H1 (cell line): ENCODE data around the gene HIBCH. TPM values are rescaled to one million over a fixed set of nuclear protein-coding genes. Genes with fewer than 3 reads are reported as not detected.

Source experiments
- CTCF ChIA-PET: fragments of 300-600 bp; sonication (Branson Sonifier 250); formaldehyde crosslinking; loops from one replicate; lab custom pipeline; 2021; ENCODE audit not compliant: partially characterized antibody; lab: Charles Lee
- POLR2A ChIA-PET: fragments of 300-600 bp; sonication (Branson Sonifier 250); formaldehyde crosslinking; loops from one replicate; lab custom pipeline; 2021; ENCODE audit warnings: inconsistent platforms; ENCODE audit not compliant: partially characterized antibody; lab: Charles Lee
- DNase-seq, 2 experiments: peaks; one replicate each; pipeline versions ENCODE4 v3.0.0 to v3.0.0-alpha.2; 2010 to 2022; ENCODE audit warnings: low spot score in 2 of 2, low read depth in 1 of 2, mixed read lengths in 1 of 2
- FAIRE-seq: peaks from 2 replicates; lab custom pipeline; 2011; peaks lifted over from hg19 to GRCh38; lab: Jason Lieb, UNC
- H2AFZ ChIP-seq: 2 replicates; pipeline ENCODE4 v1.8.1; 2012; ENCODE audit warnings: low read length, inconsistent platforms
- H2AK5ac ChIP-seq: 2 replicates; pipeline ENCODE4 v1.6.1; 2013; ENCODE audit warnings: low read depth, low read length
- H2BK120ac ChIP-seq: replicated peaks from 2 replicates; pipeline ENCODE3; 2013; ENCODE audit warnings: low read depth, low read length, inconsistent platforms
- H2BK12ac ChIP-seq: 2 replicates; pipeline ENCODE4 v1.6.1; 2013; ENCODE audit warnings: low read depth, low read length
- H2BK15ac ChIP-seq: 2 replicates; pipeline ENCODE4 v1.6.1; 2013; ENCODE audit warnings: low read length
- H2BK20ac ChIP-seq: 2 replicates; pipeline ENCODE4 v1.6.1; 2013; ENCODE audit warnings: low read length
- H2BK5ac ChIP-seq: 2 replicates; pipeline ENCODE4 v1.6.1; 2013; ENCODE audit warnings: low read depth, low read length
- H3K14ac ChIP-seq: 2 replicates; pipeline ENCODE4 v1.6.1; 2013; ENCODE audit warnings: inconsistent platforms; ENCODE audit not compliant: insufficient read length
- H3K18ac ChIP-seq: 2 replicates; pipeline ENCODE4 v1.6.1; 2013; ENCODE audit warnings: low read length; ENCODE audit errors: extremely low read depth
- H3K23ac ChIP-seq: 2 replicates; pipeline ENCODE4 v1.6.1; 2013; ENCODE audit warnings: inconsistent platforms; ENCODE audit not compliant: insufficient read length
- H3K23me2 ChIP-seq: 2 replicates; pipeline ENCODE4 v1.6.1; 2013; ENCODE audit warnings: low read depth, low read length
- H3K27ac ChIP-seq: 2 replicates; pipeline ENCODE4 v1.6.1; 2011; ENCODE audit warnings: low read depth, low read length, inconsistent platforms
- H3K27me3 ChIP-seq, 4 experiments: replicated peaks in 1 of 4; 1 replicate in 1 of 4; 2 replicates in 3 of 4; pipeline versions ENCODE4 v1.6.1 to v1.8.1; 2011 to 2013; ENCODE audit warnings: low read length in 3 of 4, mild to moderate bottlenecking in 3 of 4, inconsistent platforms in 2 of 4, mixed read lengths in 2 of 4, moderate library complexity in 1 of 4; ENCODE audit not compliant: control insufficient read depth in 3 of 4, insufficient read depth in 3 of 4; ENCODE audit errors: extremely low read depth in 1 of 4
- H3K36me3 ChIP-seq, 4 experiments: 2 replicates each; pipeline versions ENCODE4 v1.6.1 to v1.8.1; 2011 to 2013; ENCODE audit warnings: mild to moderate bottlenecking in 4 of 4, low read length in 3 of 4, moderate library complexity in 2 of 4, control low read depth in 1 of 4, inconsistent platforms in 1 of 4; ENCODE audit not compliant: insufficient read depth in 4 of 4, control insufficient read depth in 2 of 4
- H3K4ac ChIP-seq: replicated peaks from 2 replicates; pipeline ENCODE3; 2013; ENCODE audit warnings: low read length, low read depth, mixed read lengths, inconsistent platforms; ENCODE audit not compliant: insufficient read length
- H3K4me1 ChIP-seq, 4 experiments: replicated peaks in 1 of 4; 1 replicate in 1 of 4; 2 replicates in 3 of 4; pipeline versions ENCODE4 v1.6.1 to v1.8.1; 2011 to 2013; ENCODE audit warnings: low read length in 3 of 4, inconsistent platforms in 2 of 4, mixed read lengths in 1 of 4; ENCODE audit not compliant: insufficient read depth in 4 of 4, control insufficient read depth in 3 of 4
- H3K4me2 ChIP-seq, 2 experiments: 2 replicates each; pipeline versions ENCODE4 v1.6.1 to v1.8.1; 2011 to 2013; ENCODE audit warnings: low read depth in 2 of 2, low read length in 2 of 2, control low read depth in 1 of 2, inconsistent platforms in 1 of 2, mild to moderate bottlenecking in 1 of 2; ENCODE audit not compliant: insufficient read depth in 1 of 2
- H3K4me3 ChIP-seq, 4 experiments: fragments of 200-600, 300-600 bp in 1 of 4; sonication (generic), shearing (Covaris generic), sonication (Bioruptor Twin) in 1 of 4; 2 replicates each; pipeline versions ENCODE4 v1.5.1 to v1.8.1; 2011 to 2016; ENCODE audit warnings: low read length in 4 of 4, low read depth in 3 of 4, control low read depth in 2 of 4, inconsistent platforms in 2 of 4, mild to moderate bottlenecking in 2 of 4, mixed read lengths in 1 of 4, moderate library complexity in 1 of 4; ENCODE audit not compliant: insufficient read depth in 2 of 4; ENCODE audit errors: extremely low read depth in 1 of 4
- H3K56ac ChIP-seq: replicated peaks from 2 replicates; pipeline ENCODE3; 2013; ENCODE audit warnings: low read depth, mild to moderate bottlenecking, mixed read lengths, low read length, inconsistent platforms; ENCODE audit not compliant: insufficient read length
- H3K79me1 ChIP-seq: 2 replicates; pipeline ENCODE4 v1.6.1; 2013; ENCODE audit warnings: low read depth, low read length, control low read depth
- H3K79me2 ChIP-seq, 2 experiments: 2 replicates each; pipeline versions ENCODE4 v1.6.1 to v1.8.1; 2012 to 2013; ENCODE audit warnings: low read length in 2 of 2, mild to moderate bottlenecking in 2 of 2, inconsistent platforms in 1 of 2; ENCODE audit not compliant: insufficient read depth in 2 of 2, control insufficient read depth in 1 of 2
- H3K9ac ChIP-seq, 4 experiments: replicated peaks in 1 of 4; 1 replicate in 1 of 4; 2 replicates in 3 of 4; pipeline versions ENCODE4 v1.6.1 to v1.8.1; 2011 to 2013; ENCODE audit warnings: low read depth in 3 of 4, low read length in 3 of 4, control low read depth in 2 of 4, mild to moderate bottlenecking in 2 of 4, moderate library complexity in 2 of 4, inconsistent platforms in 1 of 4; ENCODE audit errors: extremely low read depth in 1 of 4
- H3K9me3 ChIP-seq, 2 experiments: 2 replicates each; pipeline versions ENCODE4 v1.6.1 to v1.8.1; 2012 to 2013; ENCODE audit warnings: mild to moderate bottlenecking in 2 of 2, moderate library complexity in 2 of 2, control low read depth in 1 of 2, inconsistent platforms in 1 of 2, low read depth in 1 of 2, low read length in 1 of 2, mixed read lengths in 1 of 2; ENCODE audit not compliant: insufficient read depth in 2 of 2
- H4K20me1 ChIP-seq, 2 experiments: replicated peaks in 1 of 2; 2 replicates each; pipeline versions ENCODE3 to v1.8.1; 2011 to 2013; ENCODE audit warnings: inconsistent platforms in 2 of 2, low read length in 2 of 2, mild to moderate bottlenecking in 1 of 2; ENCODE audit not compliant: insufficient read depth in 2 of 2, control insufficient read depth in 1 of 2
- H4K5ac ChIP-seq: 2 replicates; pipeline ENCODE4 v1.6.1; 2013; ENCODE audit warnings: low read length, low read depth, mixed read lengths, inconsistent platforms; ENCODE audit not compliant: insufficient read length
- H4K8ac ChIP-seq: 2 replicates; pipeline ENCODE4 v1.8.0; 2013; ENCODE audit warnings: mild to moderate bottlenecking, moderate library complexity, low read length, inconsistent platforms; ENCODE audit not compliant: insufficient read depth; ENCODE audit errors: extremely low read depth
- H4K91ac ChIP-seq: replicated peaks from 2 replicates; pipeline ENCODE3; 2013; ENCODE audit warnings: low read length, mixed read lengths, inconsistent platforms; ENCODE audit not compliant: insufficient read length
- ASH2L ChIP-seq: fragments of 200-600, 300-600 bp; sonication (generic); IDR thresholded peaks from one replicate; pipeline ENCODE4 v1.7.1; 2017; ENCODE audit warnings: low read length
- BRCA1 ChIP-seq: IDR thresholded peaks from 2 replicates; pipeline ENCODE4 v1.6.1; 2012; ENCODE audit warnings: low read depth, low read length, improper control_type of control experiment
- E2F6 ChIP-seq: IDR thresholded peaks from 2 replicates; pipeline ENCODE4 v1.6.1; 2012; ENCODE audit warnings: inconsistent platforms
- HDAC2 ChIP-seq, 2 experiments: fragments of 300-600 bp in 1 of 2; sonication (generic) in 1 of 2; IDR thresholded peaks; 2 replicates each; pipeline ENCODE4 v1.6.1; 2011 to 2012; ENCODE audit warnings: low read depth in 2 of 2, low read length in 2 of 2, mild to moderate bottlenecking in 2 of 2, moderate library complexity in 2 of 2, borderline replicate concordance in 1 of 2, inconsistent platforms in 1 of 2
- KDM1A ChIP-seq: fragments of 200-600, 300-600 bp; sonication (generic); IDR thresholded peaks from 2 replicates; pipeline ENCODE4 v1.7.1; 2016; ENCODE audit warnings: mild to moderate bottlenecking, low read length, borderline replicate concordance
- SP2 ChIP-seq: IDR thresholded peaks from 2 replicates; pipeline ENCODE4 v1.6.1; 2012; ENCODE audit warnings: mild to moderate bottlenecking, low read length, inconsistent platforms
- TBP ChIP-seq: IDR thresholded peaks from 2 replicates; pipeline ENCODE4 v1.6.1; 2011; ENCODE audit warnings: low read depth, low read length, improper control_type of control experiment
- WGBS, 2 experiments: shearing (Covaris generic) in 1 of 2; methylation state at CpG; one replicate each; pipeline versions ENCODE4 v1.1.6 to v1.1.7; 2013 to 2015; ENCODE audit warnings: low lambda C conversion rate in 2 of 2, mixed read lengths in 2 of 2, inconsistent platforms in 1 of 2, low coverage in 1 of 2, missing lambda C conversion rate in 1 of 2; ENCODE audit not compliant: insufficient replicate concordance in 2 of 2, insufficient coverage in 1 of 2, insufficient read length in 1 of 2; ENCODE audit errors: extremely low coverage in 1 of 2, missing lambda C conversion rate in 1 of 2; 5-methylcytosine and 5-hydroxymethylcytosine counted together
- polyA plus RNA-seq, 7 experiments: library from polyadenylated mRNA; depleted of rRNA in 3 of 7; stranded (reverse) in 5 of 7; unstranded in 2 of 7; fragments of >200 nt in 5 of 7; fragments of 200-250 nt in 2 of 7; gene quantifications; 1 replicate in 5 of 7; 2 replicates in 1 of 7; 4 replicates in 1 of 7; pipeline versions ENCODE4 v1.2.1 to v1.2.3, GENCODE V29; 2011 to 2013; ENCODE audit warnings: missing spikeins in 2 of 7, mixed read lengths in 2 of 7
- total RNA-seq: library from RNA; stranded (reverse); fragmentation: NEBNext Ultra II Directional; extraction: Animal tissue kit (Norgen Biotek cat#: 25700); gene quantifications from 2 replicates; pipeline ENCODE4 v1.2.1, GENCODE V29; 2021
- TF ChIP-seq, protein P1 (sequence below): IDR thresholded peaks from 2 replicates; pipeline ENCODE4 v1.6.1; 2012; ENCODE audit warnings: low read length, inconsistent platforms

The HIBCH gene
- total and polyA plus RNA-seq, 2 of the 8 experiments (the other 6 are each of a cell fraction or from before 2014, with no cell fraction given) = 7.5 to 31.8 TPM

- H3K27ac ChIP-seq = peak overlapping the region; percentile 16; the same call in 1 of the 2 replicates
- FAIRE-seq = no peak
- H3K79me2 ChIP-seq = no peaks in the 10 kb centered on the region
- no peak overlapping the region for H3K14ac ChIP-seq
- H2BK15ac ChIP-seq = no peak overlapping the region
- no peak overlapping the region for H3K23ac ChIP-seq
- H4K20me1 ChIP-seq = no peaks in the 10 kb centered on the region
- peak overlapping the region; percentile 4 to 42; a peak in 1 of 4 replicates for H3K4me2 ChIP-seq
- peak overlapping the region; percentile 18; the same call in 1 of the 2 replicates for H2BK5ac ChIP-seq
- H3K18ac ChIP-seq = 0 out of 2 replicates have a peak overlapping the region, but pooled peaks have one; percentile 4
- H3K27me3 ChIP-seq = no peaks in the 10 kb centered on the region
- WGBS, 2 experiments = 89% methylated on average over 19 of the region's 19 CpGs; no CpG with 5 or more reads in 1 of the 2 experiments
- peak overlapping the region; percentile 35; the same call in 1 of the 2 replicates for H2BK12ac ChIP-seq
- no peak overlapping the region for H4K8ac ChIP-seq
- H3K56ac ChIP-seq = no peak overlapping the region
- H3K79me1 ChIP-seq = no peaks in the 10 kb centered on the region
- no peak overlapping the region for H2AFZ ChIP-seq
- no peak overlapping the region for H2BK20ac ChIP-seq
- TF ChIP-seq HDAC2 (IDR thresholded peaks at IDR 0.05; ENCODE audit: borderline replicate concordance in 1 of 2, low read depth in 2 of 2, low read length in 2 of 2) (no peak), SP2 (no peak), E2F6 (no peak), BRCA1 (no peak), ASH2L (no peak), KDM1A (no peak), TBP (no peak)
- TF ChIP-seq, protein P1, sequence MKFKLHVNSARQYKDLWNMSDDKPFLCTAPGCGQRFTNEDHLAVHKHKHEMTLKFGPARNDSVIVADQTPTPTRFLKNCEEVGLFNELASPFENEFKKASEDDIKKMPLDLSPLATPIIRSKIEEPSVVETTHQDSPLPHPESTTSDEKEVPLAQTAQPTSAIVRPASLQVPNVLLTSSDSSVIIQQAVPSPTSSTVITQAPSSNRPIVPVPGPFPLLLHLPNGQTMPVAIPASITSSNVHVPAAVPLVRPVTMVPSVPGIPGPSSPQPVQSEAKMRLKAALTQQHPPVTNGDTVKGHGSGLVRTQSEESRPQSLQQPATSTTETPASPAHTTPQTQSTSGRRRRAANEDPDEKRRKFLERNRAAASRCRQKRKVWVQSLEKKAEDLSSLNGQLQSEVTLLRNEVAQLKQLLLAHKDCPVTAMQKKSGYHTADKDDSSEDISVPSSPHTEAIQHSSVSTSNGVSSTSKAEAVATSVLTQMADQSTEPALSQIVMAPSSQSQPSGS = no peak
- TF ChIP-seq, all 59 proteins: peak for 0
- Histone ChIP-seq H4K5ac (no peak overlapping the region), H3K9me3 (no peaks in the 10 kb centered on the region), H2AK5ac (no peak overlapping the region), H3K36me3 (no peaks in the 10 kb centered on the region; a peak in 2 of 8 replicates), H4K91ac (no peak overlapping the region), H2BK120ac (peak overlapping the region; percentile 14), H3K9ac (no peak overlapping the region), H3K4me3 (no peak overlapping the region), H3K4me1 (peaks cover 11 to 30% (median 17%) of the 10 kb centered on the region in 4 experiments), H3K23me2 (0 out of 2 replicates have a peak, but pooled peaks cover 2% of the 10 kb centered on the region), H3K4ac (no peak overlapping the region)
- no peak for DNase-seq
- POLR2A ChIA-PET = no interaction called here
- CTCF ChIA-PET = no interaction called here
Observed at GRCh38 chr2:190213441-190214335, 105.9 kb downstream of the HIBCH start.
